PC-3 (cell line): ENCODE measurements around the gene BANK1. TPM values are rescaled to one million over a fixed set of nuclear protein-coding genes. Genes with fewer than 3 reads are reported as not detected.

ENCODE experiments used
- ATAC-seq: fragments of 200-7000 bp; cut with Tn5 transposase; 2 replicates; pipeline ENCODE4 v1.9.1; 2020; ENCODE audit warnings: mild to moderate bottlenecking, moderate library complexity
- BruUV-seq: library from RNA; stranded (reverse); fragments of 400-500 nt; replicated peaks from 2 replicates; lab custom pipeline; 2021; lab: Mats Ljungman, UMichigan
- CTCF ChIA-PET: fragments of 300-600 bp; sonication (Branson Sonifier 250); formaldehyde crosslinking; loops from one replicate; lab custom pipeline; 2022; ENCODE audit warnings: antibody characterized with exemption; lab: Charles Lee
- POLR2A ChIA-PET: fragments of 300-600 bp; sonication (Branson Sonifier 250); formaldehyde crosslinking; loops from one replicate; lab custom pipeline; 2022; ENCODE audit warnings: antibody characterized with exemption; ENCODE audit not compliant: unreplicated experiment; lab: Charles Lee
- DNase-seq: peaks from one replicate; pipeline ENCODE4 v3.0.0-alpha.2; 2015
- H2AFZ ChIP-seq: fragments of 300-600 bp; sonication (generic); 2 replicates; pipeline ENCODE4 v1.6.0; 2016; ENCODE audit warnings: antibody characterized with exemption, low read length
- H3F3A ChIP-seq: fragments of 300-600 bp; sonication (generic); one replicate; pipeline ENCODE4 v1.6.0; 2017; ENCODE audit warnings: antibody characterized with exemption, low read length, control low read depth, mild to moderate bottlenecking; ENCODE audit not compliant: unreplicated experiment
- H3K27ac ChIP-seq: fragments of 300-600 bp; sonication (generic); 2 replicates; pipeline ENCODE4 v1.5.1; 2016; ENCODE audit warnings: mild to moderate bottlenecking, low read length
- H3K27me3 ChIP-seq: fragments of 300-600 bp; sonication (generic); 2 replicates; pipeline ENCODE4 v1.6.1; 2016; ENCODE audit warnings: low read length, mixed read lengths
- H3K36me3 ChIP-seq: fragments of 300-600 bp; sonication (generic); 2 replicates; pipeline ENCODE4 v1.6.1; 2016; ENCODE audit warnings: low read depth, mixed run types, low read length, mixed read lengths
- H3K4me1 ChIP-seq: fragments of 300-600 bp; sonication (generic); 2 replicates; pipeline ENCODE4 v1.5.1; 2016; ENCODE audit warnings: low read length; ENCODE audit not compliant: insufficient read depth
- H3K4me2 ChIP-seq: fragments of 300-600 bp; sonication (generic); 2 replicates; pipeline ENCODE4 v1.6.0; 2016; ENCODE audit warnings: low read length
- H3K4me3 ChIP-seq: fragments of 300-600 bp; sonication (generic); 2 replicates; pipeline ENCODE4 v1.5.1; 2016; ENCODE audit warnings: mild to moderate bottlenecking, low read length, mixed read lengths
- H3K79me2 ChIP-seq: fragments of 300-600 bp; sonication (generic); 2 replicates; pipeline ENCODE4 v1.6.1; 2017; ENCODE audit warnings: low read length, mixed read lengths
- H3K9ac ChIP-seq: fragments of 300-600 bp; sonication (generic); 2 replicates; pipeline ENCODE4 v1.6.0; 2016; ENCODE audit warnings: mild to moderate bottlenecking, low read length
- H3K9me2 ChIP-seq: fragments of 300-600 bp; sonication (generic); replicated peaks from 2 replicates; pipeline ENCODE4 v1.6.1; 2016; ENCODE audit warnings: mixed run types, low read length, mixed read lengths
- H3K9me3 ChIP-seq: fragments of 300-600 bp; sonication (generic); 2 replicates; pipeline ENCODE4 v1.6.1; 2016; ENCODE audit warnings: low read length, mixed read lengths
- H4K20me1 ChIP-seq: fragments of 300-600 bp; sonication (generic); 2 replicates; pipeline ENCODE4 v1.6.1; 2016; ENCODE audit warnings: low read length, mixed read lengths
- EZH2 ChIP-seq: fragments of 300-600 bp; sonication (generic); IDR thresholded peaks from one replicate; pipeline ENCODE4 v1.6.1; 2017; ENCODE audit warnings: antibody characterized with exemption, mild to moderate bottlenecking, low read length; ENCODE audit not compliant: unreplicated experiment
- EZH2phosphoT487 ChIP-seq: fragments of 300-600 bp; sonication (generic); IDR thresholded peaks from 2 replicates; pipeline ENCODE4 v1.6.1; 2018; ENCODE audit warnings: mild to moderate bottlenecking, antibody characterized with exemption, low read length, borderline replicate concordance
- intact Hi-C: fragments of 100-400 bp; cut with micrococcal nuclease; formaldehyde crosslinking; loops from 2 replicates; pipeline ENCODE4 v1.9.0; 2023
- total RNA-seq: library from RNA; depleted of rRNA; stranded (reverse); fragments of >200 nt; gene quantifications from 2 replicates; pipeline ENCODE4 v1.2.3, GENCODE V29; 2014
- TF ChIP-seq, protein P1 (sequence below): fragments of 300-600 bp; sonication (generic); conservative IDR thresholded peaks from 2 replicates; pipeline ENCODE4 v1.5.1; 2017; ENCODE audit warnings: antibody characterized with exemption, low read depth, mild to moderate bottlenecking, low read length

The BANK1 gene
- total RNA-seq, 1 experiment from 2014 or later = 1.5 TPM

DNA sequence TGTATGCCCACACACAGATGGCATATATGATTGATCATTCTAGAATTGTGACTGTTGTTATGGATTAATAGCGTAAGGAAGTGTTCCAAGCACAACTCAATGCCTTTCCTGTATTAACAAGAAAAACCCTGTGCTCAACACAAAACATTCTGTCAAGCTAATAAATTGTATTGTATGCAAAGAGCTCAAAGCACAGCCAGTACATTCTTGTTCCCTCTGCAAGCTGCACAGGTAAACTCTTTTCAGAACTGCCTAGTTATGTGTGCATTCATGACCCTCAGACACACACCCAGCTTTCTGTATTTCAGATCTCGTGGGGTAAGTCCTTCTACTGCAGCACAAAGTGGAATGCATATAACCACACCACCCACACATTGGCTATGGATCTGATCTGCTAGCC, 34.3 kb upstream of the BANK1 start:
- Histone ChIP-seq H3K9me2 (no peaks in the 10 kb centered on the region), H3K9me3 (no peaks in the 10 kb centered on the region), H2AFZ (no peak overlapping the region), H3F3A (no peaks in the 10 kb centered on the region), H3K4me2 (no peak overlapping the region), H3K27ac (no peak overlapping the region), H3K4me1 (no peaks in the 10 kb centered on the region), H3K79me2 (no peaks in the 10 kb centered on the region), H3K36me3 (no peaks in the 10 kb centered on the region), H3K27me3 (no peaks in the 10 kb centered on the region), H4K20me1 (no peaks in the 10 kb centered on the region), H3K4me3 (no peak overlapping the region), H3K9ac (no peak overlapping the region)
- ATAC-seq (no peak), DNase-seq (no peak)
- ChIA-PET CTCF (no interaction called here), POLR2A (no interaction called here)
- TF ChIP-seq EZH2phosphoT487 (no peak), EZH2 (no peak)
- TF ChIP-seq, protein P1, sequence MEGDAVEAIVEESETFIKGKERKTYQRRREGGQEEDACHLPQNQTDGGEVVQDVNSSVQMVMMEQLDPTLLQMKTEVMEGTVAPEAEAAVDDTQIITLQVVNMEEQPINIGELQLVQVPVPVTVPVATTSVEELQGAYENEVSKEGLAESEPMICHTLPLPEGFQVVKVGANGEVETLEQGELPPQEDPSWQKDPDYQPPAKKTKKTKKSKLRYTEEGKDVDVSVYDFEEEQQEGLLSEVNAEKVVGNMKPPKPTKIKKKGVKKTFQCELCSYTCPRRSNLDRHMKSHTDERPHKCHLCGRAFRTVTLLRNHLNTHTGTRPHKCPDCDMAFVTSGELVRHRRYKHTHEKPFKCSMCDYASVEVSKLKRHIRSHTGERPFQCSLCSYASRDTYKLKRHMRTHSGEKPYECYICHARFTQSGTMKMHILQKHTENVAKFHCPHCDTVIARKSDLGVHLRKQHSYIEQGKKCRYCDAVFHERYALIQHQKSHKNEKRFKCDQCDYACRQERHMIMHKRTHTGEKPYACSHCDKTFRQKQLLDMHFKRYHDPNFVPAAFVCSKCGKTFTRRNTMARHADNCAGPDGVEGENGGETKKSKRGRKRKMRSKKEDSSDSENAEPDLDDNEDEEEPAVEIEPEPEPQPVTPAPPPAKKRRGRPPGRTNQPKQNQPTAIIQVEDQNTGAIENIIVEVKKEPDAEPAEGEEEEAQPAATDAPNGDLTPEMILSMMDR = no peak
- intact Hi-C loops = no loop called here
- BruUV-seq = no TSS peak

DNA sequence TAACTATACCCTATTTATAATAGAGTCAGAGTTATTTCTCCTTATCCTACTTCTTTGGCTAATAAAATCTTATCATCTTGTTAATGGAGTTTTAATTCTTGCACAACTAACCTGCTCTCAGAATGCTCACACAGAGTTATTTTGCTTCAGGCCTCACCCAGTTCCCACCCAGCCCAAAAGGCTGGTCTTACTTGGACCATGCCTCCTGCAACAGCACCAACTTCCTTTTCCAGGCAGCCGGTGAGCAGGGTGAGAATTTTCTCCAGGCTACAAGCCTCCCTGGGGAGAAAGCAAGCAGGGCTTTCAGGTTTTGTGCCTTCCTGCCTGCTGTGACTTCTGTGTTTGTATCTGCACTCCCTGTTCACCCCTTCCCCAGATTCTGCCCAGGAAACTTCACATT, 29.1 kb upstream of the BANK1 start:
- BruUV-seq = no TSS peak
- TF ChIP-seq, protein P1 = no peak
- no peak for TF ChIP-seq EZH2
- no peak for TF ChIP-seq EZH2phosphoT487
- ChIA-PET CTCF (no interaction called here), POLR2A (no interaction called here)
- ATAC-seq (no peak), DNase-seq (no peak)
- Histone ChIP-seq H3K79me2 (no peaks in the 10 kb centered on the region), H3K4me1 (no peaks in the 10 kb centered on the region), H3K27ac (no peak overlapping the region), H3K9me3 (no peaks in the 10 kb centered on the region), H3K4me2 (no peak overlapping the region), H3K36me3 (no peaks in the 10 kb centered on the region), H3K9ac (no peak overlapping the region), H2AFZ (no peak overlapping the region), H3F3A (no peaks in the 10 kb centered on the region), H4K20me1 (no peaks in the 10 kb centered on the region), H3K9me2 (no peaks in the 10 kb centered on the region), H3K27me3 (no peaks in the 10 kb centered on the region), H3K4me3 (no peak overlapping the region)
- intact Hi-C loops = no loop called here

DNA sequence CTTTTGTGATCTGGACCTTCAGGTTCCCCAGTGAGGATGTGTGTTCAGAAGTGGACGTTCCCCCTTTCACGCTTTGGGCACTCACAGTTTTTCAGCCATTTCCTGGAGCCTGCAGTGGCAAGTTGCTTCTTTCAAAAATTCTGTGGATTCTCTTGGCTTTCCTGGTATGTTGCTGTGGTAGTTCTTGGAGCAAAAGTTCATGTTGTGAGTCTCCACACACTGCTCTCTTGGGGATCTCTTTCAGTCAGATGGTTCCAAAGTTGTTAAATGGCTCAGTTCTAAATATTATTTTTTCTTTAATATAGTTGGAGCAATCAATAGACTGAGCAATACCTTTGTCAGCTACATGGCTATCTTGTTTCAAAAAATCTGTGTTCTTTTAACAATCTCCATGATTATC, 28.5 kb upstream of the BANK1 start:
- Histone ChIP-seq H3K27ac (no peak overlapping the region), H3K4me2 (no peak overlapping the region), H3K4me1 (no peaks in the 10 kb centered on the region), H3K9me3 (no peaks in the 10 kb centered on the region), H3K36me3 (no peaks in the 10 kb centered on the region), H3F3A (no peaks in the 10 kb centered on the region), H3K27me3 (no peaks in the 10 kb centered on the region), H4K20me1 (no peaks in the 10 kb centered on the region), H3K9ac (no peak overlapping the region), H3K9me2 (no peaks in the 10 kb centered on the region), H2AFZ (no peak overlapping the region), H3K4me3 (no peak overlapping the region), H3K79me2 (no peaks in the 10 kb centered on the region)
- ChIA-PET POLR2A (no interaction called here), CTCF (no interaction called here)
- TF ChIP-seq, protein P1 = no peak
- TF ChIP-seq EZH2 (no peak), EZH2phosphoT487 (no peak)
- intact Hi-C loops = no loop called here
- ATAC-seq (no peak), DNase-seq (no peak)
- no TSS peak for BruUV-seq
